HG03139 (cell line): ENCODE data around the gene ANGEL2.
A peak's percentile ranks its signal among the peaks of the same experiment; 100 is the strongest.
"Not testable (repeated sequence)": the region's sequence is repeated elsewhere in the genome, so short reads cannot be mapped to it uniquely, and the experiment has no call there.

Source experiments
- ATAC-seq: cut with Tn5 transposase; IDR thresholded peaks from one replicate; pipeline ENCODE4 v1.9.1; 2021; ENCODE audit not compliant: unreplicated experiment

ANGEL2 gene

GRCh38 chr1:212977781-212978645, 37.7 kb downstream of the ANGEL2 start:
- no peak for ATAC-seq

- no peak for ATAC-seq
These were observed 39.1 kb downstream of the ANGEL2 start for GRCh38 chr1:212976586-212976985.

- ATAC-seq: no peak
These were observed 40.4 kb downstream of the ANGEL2 start for GRCh38 chr1:212975111-212975918.

GRCh38 chr1:212974711-212975110, 41.0 kb downstream of the ANGEL2 start:
- ATAC-seq: no peak

- ATAC-seq: no peak
These were observed 41.8 kb downstream of the ANGEL2 start for GRCh38 chr1:212973899-212974298.

- no peak for ATAC-seq
These were observed 42.2 kb downstream of the ANGEL2 start for GRCh38 chr1:212973426-212973825.

- ATAC-seq: no peak
These were observed 44.4 kb downstream of the ANGEL2 start for GRCh38 chr1:212971312-212971711.

- ATAC-seq: no peak
These were observed 45.6 kb downstream of the ANGEL2 start for GRCh38 chr1:212970085-212970484.

GRCh38 chr1:212968368-212968863, 47.3 kb downstream of the ANGEL2 start:
- ATAC-seq: no peak

GRCh38 chr1:212967801-212968200, 47.9 kb downstream of the ANGEL2 start:
- no peak for ATAC-seq

GRCh38 chr1:212966616-212967015, 49.1 kb downstream of the ANGEL2 start:
- no peak for ATAC-seq

- ATAC-seq: not testable (repeated sequence)
These were observed 50.7 kb downstream of the ANGEL2 start for GRCh38 chr1:212964993-212965392.

- ATAC-seq: no peak
These were observed 51.6 kb downstream of the ANGEL2 start for GRCh38 chr1:212964102-212964501.

GRCh38 chr1:212962509-212962908, 53.2 kb downstream of the ANGEL2 start:
- no peak for ATAC-seq

- no peak for ATAC-seq
These were observed 54.7 kb downstream of the ANGEL2 start for GRCh38 chr1:212960932-212961331.

GRCh38 chr1:212959266-212960220, 56.1 kb downstream of the ANGEL2 start:
- peak; percentile 59 for ATAC-seq

- no peak for ATAC-seq
These were observed 57.5 kb downstream of the ANGEL2 start for GRCh38 chr1:212958175-212958574.

GRCh38 chr1:212957546-212957945, 58.1 kb downstream of the ANGEL2 start:
- no peak for ATAC-seq

GRCh38 chr1:212955961-212956620, 59.6 kb downstream of the ANGEL2 start:
- no peak for ATAC-seq

GRCh38 chr1:212955098-212955497, 60.6 kb downstream of the ANGEL2 start:
- ATAC-seq: no peak
